ENCODE data around the gene DPF3. TPM values are rescaled to one million over a fixed set of nuclear protein-coding genes. Genes with fewer than 3 reads are reported as not detected.

The DPF3 gene
- total and polyA plus RNA-seq, 2 donors from 2014 or later, result 2.3 to 2.8 TPM

DNA sequence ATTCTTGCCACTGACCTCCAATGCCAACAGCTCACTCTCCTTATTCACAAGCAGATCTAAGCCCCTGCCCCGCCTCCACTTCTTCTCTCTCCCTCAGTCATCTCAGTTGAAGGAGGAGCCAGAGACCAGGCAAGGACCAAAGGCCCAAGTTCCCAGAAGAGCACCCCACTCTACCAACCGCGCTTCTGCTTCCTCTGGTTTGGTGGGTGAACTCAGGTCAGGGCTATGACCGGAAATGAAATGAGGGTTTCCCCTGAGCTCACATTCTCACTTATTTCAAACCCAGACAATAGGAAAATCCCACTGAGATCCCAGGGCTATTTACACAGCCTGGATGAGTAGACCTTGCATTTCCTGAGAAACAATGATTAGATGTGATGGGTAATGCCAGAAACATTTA, 9.9 kb downstream of the DPF3 start:
- no peak for DNase-seq
- Histone ChIP-seq H3K9me3 (ENCODE audit: control insufficient read depth in 2 of 3, insufficient read depth in 1 of 3, low read length in 3 of 3) (peaks cover 0 to 3% (median 0%) of the 10 kb centered on the region in 3 donors), H3K4me3 (ENCODE audit: low read length in 3 of 3) (no peak overlapping the region), H3K4me1 (ENCODE audit: control insufficient read depth in 2 of 3, insufficient read depth in 2 of 3, low read depth in 1 of 3, low read length in 3 of 3) (peaks cover 0 to 12% (median 0%) of the 10 kb centered on the region in 3 donors), H3K27me3 (ENCODE audit: control insufficient read depth, insufficient read depth, low read length) (no peaks in the 10 kb centered on the region), H3K27ac (ENCODE audit: low read depth in 2 of 2, low read length in 2 of 2) (no peak overlapping the region), H3K9ac (ENCODE audit: low read length in 3 of 3) (no peak overlapping the region), H3K36me3 (ENCODE audit: control insufficient read depth in 2 of 3, insufficient read depth in 3 of 3, low read length in 3 of 3) (no peaks in the 10 kb centered on the region)
- TF ChIP-seq, protein P1, sequence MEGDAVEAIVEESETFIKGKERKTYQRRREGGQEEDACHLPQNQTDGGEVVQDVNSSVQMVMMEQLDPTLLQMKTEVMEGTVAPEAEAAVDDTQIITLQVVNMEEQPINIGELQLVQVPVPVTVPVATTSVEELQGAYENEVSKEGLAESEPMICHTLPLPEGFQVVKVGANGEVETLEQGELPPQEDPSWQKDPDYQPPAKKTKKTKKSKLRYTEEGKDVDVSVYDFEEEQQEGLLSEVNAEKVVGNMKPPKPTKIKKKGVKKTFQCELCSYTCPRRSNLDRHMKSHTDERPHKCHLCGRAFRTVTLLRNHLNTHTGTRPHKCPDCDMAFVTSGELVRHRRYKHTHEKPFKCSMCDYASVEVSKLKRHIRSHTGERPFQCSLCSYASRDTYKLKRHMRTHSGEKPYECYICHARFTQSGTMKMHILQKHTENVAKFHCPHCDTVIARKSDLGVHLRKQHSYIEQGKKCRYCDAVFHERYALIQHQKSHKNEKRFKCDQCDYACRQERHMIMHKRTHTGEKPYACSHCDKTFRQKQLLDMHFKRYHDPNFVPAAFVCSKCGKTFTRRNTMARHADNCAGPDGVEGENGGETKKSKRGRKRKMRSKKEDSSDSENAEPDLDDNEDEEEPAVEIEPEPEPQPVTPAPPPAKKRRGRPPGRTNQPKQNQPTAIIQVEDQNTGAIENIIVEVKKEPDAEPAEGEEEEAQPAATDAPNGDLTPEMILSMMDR (IDR thresholded peaks at IDR 0.05; ENCODE audit: borderline replicate concordance, extremely low read depth, insufficient read depth), result no peak
- FAIRE-seq, result no peak
- intact Hi-C loops (cut with DNase I), result no loop called here

DNA sequence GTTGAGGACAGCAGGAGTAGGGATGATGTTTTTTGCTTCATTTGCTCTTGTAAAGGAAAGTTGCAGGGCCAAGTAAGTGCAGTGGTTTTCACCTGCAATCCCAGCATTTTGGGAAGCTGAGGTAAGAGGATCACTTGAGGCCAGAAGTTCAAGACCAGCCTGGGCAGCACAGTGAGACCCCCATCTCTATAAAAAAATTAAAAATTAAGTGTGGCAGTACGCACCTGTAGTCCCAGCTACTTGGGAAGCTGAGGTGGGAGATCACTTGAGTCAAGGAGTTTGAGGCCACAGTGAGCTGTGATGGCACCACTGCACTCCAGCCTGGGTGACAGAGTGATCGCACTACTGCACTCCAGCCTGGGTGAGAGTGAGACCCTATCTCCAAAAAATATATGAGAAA, 10.8 kb downstream of the DPF3 start:
- H3K4me1 ChIP-seq (ENCODE audit: control insufficient read depth in 2 of 3, insufficient read depth in 2 of 3, low read depth in 1 of 3, low read length in 3 of 3), result peaks cover 0 to 9% (median 0%) of the 10 kb centered on the region in 3 donors
- H3K36me3 ChIP-seq (ENCODE audit: control insufficient read depth in 2 of 3, insufficient read depth in 3 of 3, low read length in 3 of 3), result no peaks in the 10 kb centered on the region
- DNase-seq (no peak), FAIRE-seq (no peak)
- peaks cover 0 to 3% (median 0%) of the 10 kb centered on the region in 3 donors for H3K9me3 ChIP-seq (ENCODE audit: control insufficient read depth in 2 of 3, insufficient read depth in 1 of 3, low read length in 3 of 3)
- intact Hi-C loops (cut with DNase I), result no loop called here
- TF ChIP-seq, protein P1 (IDR thresholded peaks at IDR 0.05; ENCODE audit: borderline replicate concordance, extremely low read depth, insufficient read depth), result no peak
- no peak overlapping the region for H3K9ac ChIP-seq (ENCODE audit: low read length in 3 of 3)
- H3K4me3 ChIP-seq (ENCODE audit: low read length in 3 of 3), result no peak overlapping the region
- no peak overlapping the region for H3K27ac ChIP-seq (ENCODE audit: low read depth in 2 of 2, low read length in 2 of 2)
- H3K27me3 ChIP-seq (ENCODE audit: control insufficient read depth, insufficient read depth, low read length), result no peaks in the 10 kb centered on the region

DNA sequence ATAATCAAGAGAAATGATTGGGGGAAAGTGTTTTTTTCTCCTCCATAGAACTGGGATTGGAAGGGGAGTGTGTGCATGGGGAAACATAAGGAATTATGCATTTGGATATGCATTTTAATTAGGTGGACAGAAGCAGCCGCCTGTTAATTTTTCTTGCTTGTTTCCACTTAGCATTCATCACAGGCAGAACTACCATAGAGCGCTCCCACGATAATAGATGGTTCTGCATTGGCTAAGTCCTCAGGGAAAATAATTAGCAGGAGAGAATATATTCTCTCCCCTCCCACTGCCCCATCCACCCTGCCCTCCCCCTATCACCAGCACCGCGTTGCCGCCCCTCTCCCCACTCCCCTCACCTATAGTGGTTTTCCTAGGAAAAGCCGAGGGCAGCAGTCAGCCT, 11.4 kb downstream of the DPF3 start:
- TF ChIP-seq, protein P1 (IDR thresholded peaks at IDR 0.05; ENCODE audit: borderline replicate concordance, extremely low read depth, insufficient read depth), result no peak
- H3K4me1 ChIP-seq (ENCODE audit: control insufficient read depth in 2 of 3, insufficient read depth in 2 of 3, low read depth in 1 of 3, low read length in 3 of 3), result peaks cover 0 to 8% (median 0%) of the 10 kb centered on the region in 3 donors
- H3K9me3 ChIP-seq (ENCODE audit: control insufficient read depth in 2 of 3, insufficient read depth in 1 of 3, low read length in 3 of 3), result peaks cover 0 to 3% (median 0%) of the 10 kb centered on the region in 3 donors
- H3K4me3 ChIP-seq (ENCODE audit: low read length in 3 of 3), result no peak overlapping the region
- no peak overlapping the region for H3K27ac ChIP-seq (ENCODE audit: low read depth in 2 of 2, low read length in 2 of 2)
- H3K27me3 ChIP-seq (ENCODE audit: control insufficient read depth, insufficient read depth, low read length), result no peaks in the 10 kb centered on the region
- DNase-seq (no peak), FAIRE-seq (no peak)
- no peak overlapping the region for H3K9ac ChIP-seq (ENCODE audit: low read length in 3 of 3)
- H3K36me3 ChIP-seq (ENCODE audit: control insufficient read depth in 2 of 3, insufficient read depth in 3 of 3, low read length in 3 of 3), result no peaks in the 10 kb centered on the region
- intact Hi-C loops (cut with DNase I), result no loop called here

DNA sequence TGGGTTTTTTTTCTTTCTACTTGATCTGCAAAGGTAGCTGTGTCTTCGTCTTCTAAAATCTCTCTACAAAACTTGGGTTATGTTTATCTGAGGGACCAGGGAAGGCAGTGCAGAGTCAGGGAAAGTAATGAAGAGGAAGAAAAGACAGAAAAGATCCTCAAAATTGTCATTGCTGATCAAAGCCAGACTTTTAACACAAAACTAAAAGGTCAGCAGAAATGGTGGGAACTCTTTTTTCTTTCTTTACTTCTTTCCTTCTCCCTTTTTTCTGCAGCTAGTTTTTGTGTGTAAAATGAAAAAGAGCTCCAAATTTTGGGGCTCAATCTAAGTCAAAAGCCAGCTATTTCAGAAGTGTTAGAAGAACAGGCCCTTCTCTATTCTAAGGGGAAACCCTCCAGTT, 11.9 kb downstream of the DPF3 start:
- peaks cover 0 to 3% (median 0%) of the 10 kb centered on the region in 3 donors for H3K9me3 ChIP-seq (ENCODE audit: control insufficient read depth in 2 of 3, insufficient read depth in 1 of 3, low read length in 3 of 3)
- H3K4me3 ChIP-seq (ENCODE audit: low read length in 3 of 3), result no peak overlapping the region
- no peak for DNase-seq
- H3K27me3 ChIP-seq (ENCODE audit: control insufficient read depth, insufficient read depth, low read length), result no peaks in the 10 kb centered on the region
- no peak overlapping the region for H3K27ac ChIP-seq (ENCODE audit: low read depth in 2 of 2, low read length in 2 of 2)
- intact Hi-C loops (cut with DNase I), result no loop called here
- no peak for FAIRE-seq
- no peaks in the 10 kb centered on the region for H3K36me3 ChIP-seq (ENCODE audit: control insufficient read depth in 2 of 3, insufficient read depth in 3 of 3, low read length in 3 of 3)
- H3K9ac ChIP-seq (ENCODE audit: low read length in 3 of 3), result no peak overlapping the region
- peaks cover 0 to 8% (median 0%) of the 10 kb centered on the region in 3 donors for H3K4me1 ChIP-seq (ENCODE audit: control insufficient read depth in 2 of 3, insufficient read depth in 2 of 3, low read depth in 1 of 3, low read length in 3 of 3)
- TF ChIP-seq, protein P1 (IDR thresholded peaks at IDR 0.05; ENCODE audit: borderline replicate concordance, extremely low read depth, insufficient read depth), result no peak
